WERI-Rb-1 (cell line): ENCODE measurements around the gene UBR4.
A peak's percentile ranks its signal among the peaks of the same experiment; 100 is the strongest.

Experiments used
- DNase-seq: peaks from one replicate; pipeline ENCODE4 v3.0.0-alpha.2; 2020
- H3K27ac ChIP-seq: fragments of 250-450 bp; sonication (Bioruptor Pico); 2 replicates; pipeline ENCODE4 v1.5.1; 2020; ENCODE audit warnings: mild to moderate bottlenecking, moderate library complexity
- H3K27me3 ChIP-seq: fragments of 250-450 bp; sonication (Bioruptor Pico); 2 replicates; pipeline ENCODE4 v1.5.1; 2021; ENCODE audit warnings: mild to moderate bottlenecking, low read depth, moderate library complexity; ENCODE audit not compliant: insufficient read depth, severe bottlenecking
- H3K36me3 ChIP-seq: fragments of 250-450 bp; sonication (Bioruptor Pico); 2 replicates; pipeline ENCODE4 v1.5.1; 2020; ENCODE audit warnings: mild to moderate bottlenecking, moderate library complexity
- H3K4me3 ChIP-seq: 2 replicates; pipeline ENCODE4 v1.5.1; 2011; ENCODE audit warnings: low read depth, mild to moderate bottlenecking, control low read depth, low read length
- H3K9me3 ChIP-seq: fragments of 250-450 bp; sonication (Bioruptor Pico); 2 replicates; pipeline ENCODE4 v1.5.1; 2021; ENCODE audit warnings: mild to moderate bottlenecking, moderate library complexity; ENCODE audit not compliant: severe bottlenecking
- TF ChIP-seq, protein P1 (sequence below): IDR thresholded peaks from 2 replicates; pipeline ENCODE4 v1.5.1; 2011; ENCODE audit warnings: low read depth, mild to moderate bottlenecking, control low read depth, inconsistent platforms, low read length

The UBR4 gene

DNA sequence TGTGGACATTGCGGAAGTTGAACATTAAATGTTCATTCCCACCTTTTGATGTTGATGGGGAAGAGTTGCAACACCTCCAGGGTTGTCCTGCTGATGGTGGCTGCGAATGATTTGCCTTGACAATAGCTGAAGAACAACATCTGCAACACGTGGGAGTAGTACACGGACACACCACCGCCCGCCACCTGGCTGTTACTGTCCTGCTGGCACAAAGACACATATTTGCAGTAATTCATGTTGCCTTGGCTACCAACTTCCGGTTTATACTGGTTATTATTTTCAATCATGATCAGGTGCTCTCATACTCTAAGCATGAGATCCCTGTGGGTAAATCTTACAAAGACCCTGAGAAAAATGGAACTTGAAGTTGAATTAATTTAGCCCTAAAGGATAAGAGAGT, 55.2 kb downstream of the UBR4 start:
- DNase-seq, result no peak
- Histone ChIP-seq H3K36me3 (peaks cover 98% of the 10 kb centered on the region), H3K9me3 (no peaks in the 10 kb centered on the region), H3K27ac (no peak overlapping the region), H3K27me3 (no peaks in the 10 kb centered on the region), H3K4me3 (no peak overlapping the region)
- TF ChIP-seq, protein P1, sequence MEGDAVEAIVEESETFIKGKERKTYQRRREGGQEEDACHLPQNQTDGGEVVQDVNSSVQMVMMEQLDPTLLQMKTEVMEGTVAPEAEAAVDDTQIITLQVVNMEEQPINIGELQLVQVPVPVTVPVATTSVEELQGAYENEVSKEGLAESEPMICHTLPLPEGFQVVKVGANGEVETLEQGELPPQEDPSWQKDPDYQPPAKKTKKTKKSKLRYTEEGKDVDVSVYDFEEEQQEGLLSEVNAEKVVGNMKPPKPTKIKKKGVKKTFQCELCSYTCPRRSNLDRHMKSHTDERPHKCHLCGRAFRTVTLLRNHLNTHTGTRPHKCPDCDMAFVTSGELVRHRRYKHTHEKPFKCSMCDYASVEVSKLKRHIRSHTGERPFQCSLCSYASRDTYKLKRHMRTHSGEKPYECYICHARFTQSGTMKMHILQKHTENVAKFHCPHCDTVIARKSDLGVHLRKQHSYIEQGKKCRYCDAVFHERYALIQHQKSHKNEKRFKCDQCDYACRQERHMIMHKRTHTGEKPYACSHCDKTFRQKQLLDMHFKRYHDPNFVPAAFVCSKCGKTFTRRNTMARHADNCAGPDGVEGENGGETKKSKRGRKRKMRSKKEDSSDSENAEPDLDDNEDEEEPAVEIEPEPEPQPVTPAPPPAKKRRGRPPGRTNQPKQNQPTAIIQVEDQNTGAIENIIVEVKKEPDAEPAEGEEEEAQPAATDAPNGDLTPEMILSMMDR, result no peak

DNA sequence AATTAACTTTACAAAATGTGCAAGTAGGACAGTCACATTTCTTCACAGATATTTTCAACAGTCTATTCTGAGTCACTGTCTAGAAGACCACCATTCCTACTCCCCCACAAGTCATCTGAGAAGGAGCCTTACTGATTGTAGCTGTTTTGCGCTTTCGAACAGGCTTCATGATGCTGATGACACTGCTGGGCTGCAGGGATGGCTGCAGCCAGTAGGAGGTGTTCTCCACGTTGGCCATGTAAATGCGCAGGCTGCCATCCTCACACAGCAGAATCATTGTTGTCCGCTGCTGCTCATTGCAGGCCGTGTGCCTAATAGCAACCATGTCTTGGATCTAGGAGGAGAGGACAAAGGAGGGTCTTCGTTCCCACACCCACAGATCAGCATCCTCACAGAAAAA, 56.9 kb downstream of the UBR4 start:
- no peak overlapping the region for H3K4me3 ChIP-seq
- H3K27ac ChIP-seq, result no peak overlapping the region
- TF ChIP-seq, protein P1, result peak; percentile 35; the same call in 1 of the 2 replicates
- H3K27me3 ChIP-seq, result no peaks in the 10 kb centered on the region
- H3K9me3 ChIP-seq, result no peaks in the 10 kb centered on the region
- no peak for DNase-seq
- H3K36me3 ChIP-seq, result peaks cover 98% of the 10 kb centered on the region

DNA sequence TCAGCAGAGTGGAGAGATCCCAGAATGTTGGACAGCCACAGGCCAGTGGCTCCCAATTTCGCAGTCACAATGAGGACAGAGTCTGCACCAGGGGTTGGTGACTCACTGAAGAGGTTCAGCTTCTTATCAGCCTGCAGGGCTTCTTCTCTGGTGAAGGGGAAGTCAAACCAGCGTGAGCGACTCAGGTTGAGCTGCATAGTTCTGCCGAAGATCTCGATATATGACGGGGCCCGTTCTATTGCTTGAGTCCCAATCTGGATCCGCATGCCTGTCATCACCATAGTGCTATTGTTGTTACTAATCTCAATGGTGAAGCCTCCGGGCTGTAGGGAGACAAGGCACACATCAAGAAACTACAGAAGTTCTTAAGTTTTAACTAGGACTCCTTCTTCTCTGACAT, 58.5 kb downstream of the UBR4 start:
- no peaks in the 10 kb centered on the region for H3K27me3 ChIP-seq
- TF ChIP-seq, protein P1, result no peak

DNA sequence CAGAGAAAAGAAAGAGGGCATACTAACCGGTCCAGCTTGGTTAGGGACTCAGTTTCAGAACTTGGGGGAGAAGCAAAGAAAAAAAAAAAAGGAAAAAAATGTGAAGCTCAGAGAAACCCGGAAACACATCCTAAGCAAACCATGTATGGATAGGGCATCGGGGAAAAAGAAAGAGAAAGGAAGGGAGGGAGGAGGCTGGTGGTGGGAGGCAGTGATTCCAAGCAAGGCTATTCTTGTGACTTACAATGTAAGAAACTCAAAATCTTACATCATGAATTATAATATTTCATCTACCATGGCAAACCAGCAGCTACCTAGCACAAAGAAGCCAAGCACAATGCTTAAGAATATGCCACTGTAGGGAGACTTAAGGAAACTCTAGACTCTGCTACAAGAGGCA, 60.3 kb downstream of the UBR4 start:
- TF ChIP-seq, protein P1, result no peak
- Histone ChIP-seq H3K27ac (peak overlapping the region; percentile 91; the same call in 1 of the 2 replicates), H3K36me3 (peaks cover 98% of the 10 kb centered on the region)

More for the DNA sequence above, 58.5 kb downstream of the UBR4 start:
- DNase-seq, result no peak
- Histone ChIP-seq H3K9me3 (no peaks in the 10 kb centered on the region), H3K36me3 (peaks cover 98% of the 10 kb centered on the region), H3K27ac (no peak overlapping the region), H3K4me3 (no peak overlapping the region)

DNA sequence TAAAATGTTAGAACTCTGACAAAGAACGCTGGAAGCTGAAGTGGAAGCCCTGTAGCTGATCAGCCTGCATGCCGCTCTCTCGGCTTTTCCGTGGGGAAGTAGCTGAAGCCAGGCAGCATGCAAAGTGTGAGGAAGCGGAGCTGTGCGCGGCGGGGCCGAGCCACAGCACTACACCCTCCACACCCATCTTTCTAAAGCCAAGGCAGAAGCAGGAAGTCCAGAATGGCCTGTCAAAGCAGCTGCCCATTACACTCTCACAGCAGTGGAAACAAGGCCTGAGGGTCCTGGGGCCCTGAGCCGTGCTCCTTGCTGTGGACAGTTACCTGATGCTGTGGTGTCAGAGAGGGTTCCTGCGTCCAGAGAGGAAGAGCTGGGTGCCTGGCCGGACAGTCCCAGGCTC, 69.6 kb downstream of the UBR4 start:
- peaks cover 96% of the 10 kb centered on the region for H3K36me3 ChIP-seq
- no peaks in the 10 kb centered on the region for H3K9me3 ChIP-seq
- no peak for DNase-seq
- H3K27me3 ChIP-seq, result no peaks in the 10 kb centered on the region
- TF ChIP-seq, protein P1, result no peak
- no peak overlapping the region for H3K27ac ChIP-seq
- no peak overlapping the region for H3K4me3 ChIP-seq

More for the DNA sequence above, 60.3 kb downstream of the UBR4 start:
- Histone ChIP-seq H3K27me3 (no peaks in the 10 kb centered on the region), H3K9me3 (no peaks in the 10 kb centered on the region), H3K4me3 (no peak overlapping the region)
- no peak for DNase-seq

DNA sequence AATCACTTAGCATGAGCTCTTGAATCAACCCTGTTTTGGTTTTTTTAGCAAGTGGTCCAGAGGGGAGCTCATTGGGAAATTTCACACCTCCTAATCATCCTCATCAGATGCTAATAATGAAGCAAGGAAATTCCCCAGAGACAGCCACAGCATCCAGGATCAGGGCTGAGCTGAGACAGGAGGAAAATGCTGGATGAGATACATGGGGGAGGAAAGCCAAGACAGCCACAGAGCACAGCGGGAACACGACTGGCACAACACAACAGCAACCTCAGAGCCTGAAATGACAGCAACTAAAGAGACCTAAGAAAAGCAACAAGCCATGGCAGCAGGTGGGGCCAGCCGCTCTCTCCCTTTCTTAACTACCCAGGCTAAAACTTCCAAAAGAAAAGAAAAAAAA, 70.4 kb downstream of the UBR4 start:
- H3K4me3 ChIP-seq, result no peak overlapping the region
- H3K9me3 ChIP-seq, result no peaks in the 10 kb centered on the region
- TF ChIP-seq, protein P1, result no peak
- no peaks in the 10 kb centered on the region for H3K27me3 ChIP-seq
- H3K27ac ChIP-seq, result no peak overlapping the region
- H3K36me3 ChIP-seq, result peaks cover 96% of the 10 kb centered on the region
- DNase-seq, result no peak
